Bronchial epithelial cell (primary cell): ENCODE results near the gene ITGB4. TPM values are rescaled to one million over a fixed set of nuclear protein-coding genes. Genes with fewer than 3 reads are reported as not detected.
A peak's percentile ranks its signal among the peaks of the same experiment; 100 is the strongest.

Experiments
- DNase-seq: peaks from one replicate; pipeline ENCODE4 v3.0.0-alpha.2; 2010; ENCODE audit warnings: low read depth
- FAIRE-seq: peaks from 2 replicates; lab custom pipeline; 2011; peaks lifted over from hg19 to GRCh38; lab: Jason Lieb, UNC
- H3K27me3 ChIP-seq: 2 replicates; pipeline ENCODE4 v1.5.1; 2011; ENCODE audit warnings: low read length; ENCODE audit not compliant: control insufficient read depth, insufficient read depth
- H3K36me3 ChIP-seq: 2 replicates; pipeline ENCODE4 v1.5.1; 2011; ENCODE audit warnings: low read length; ENCODE audit not compliant: control insufficient read depth, insufficient read depth
- H3K4me3 ChIP-seq: 2 replicates; pipeline ENCODE4 v1.5.1; 2011; ENCODE audit warnings: mild to moderate bottlenecking, low read depth, low read length, control low read depth
- total RNA-seq: library from RNA; depleted of rRNA; stranded (reverse); fragments of >200 nt; gene quantifications from 2 replicates; pipeline ENCODE4 v1.2.1, GENCODE V29; 2014
- TF ChIP-seq, protein P1 (sequence below): IDR thresholded peaks from 2 replicates; pipeline ENCODE4 v1.5.1; 2011; ENCODE audit warnings: mild to moderate bottlenecking, moderate library complexity, low read length, control low read depth, inconsistent platforms; ENCODE audit not compliant: insufficient read depth, severe bottlenecking

The ITGB4 gene
- total RNA-seq, 1 donor from 2014 or later, result 565 TPM

DNA sequence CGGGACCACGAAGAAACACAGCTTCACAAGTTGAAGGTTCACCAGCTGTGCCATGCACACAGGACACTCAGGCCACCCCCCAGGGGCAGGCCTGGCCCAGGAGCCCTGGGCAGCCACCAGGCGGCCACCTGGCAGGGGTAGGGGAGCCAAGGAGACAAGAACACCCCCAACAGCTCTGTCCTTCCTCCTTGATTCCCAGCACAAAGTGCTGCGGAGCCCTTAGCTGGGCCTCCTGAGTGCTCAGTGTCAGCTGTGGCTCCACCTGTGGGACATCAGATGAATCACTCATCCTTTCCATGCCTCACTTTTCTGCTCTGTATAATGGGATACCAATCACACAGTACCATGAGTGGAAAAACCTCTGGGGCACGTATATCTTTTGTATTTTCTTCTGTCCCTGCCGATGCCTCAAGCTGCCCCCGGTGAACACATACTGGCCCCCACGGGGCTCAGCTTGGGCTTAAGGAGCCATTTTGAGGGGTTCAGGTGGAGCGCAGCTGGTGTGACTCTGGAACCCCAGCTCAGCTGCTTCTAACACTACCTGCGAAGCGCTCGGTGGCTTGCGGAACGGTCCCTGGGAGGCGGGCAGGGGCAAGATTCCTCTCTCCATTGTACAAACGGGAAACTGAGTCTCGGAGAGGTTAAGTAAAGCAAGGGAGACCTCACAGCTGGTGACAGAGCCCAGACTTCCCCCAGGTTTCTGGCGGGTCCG lies 31.7 kb downstream of the ITGB4 start:
- Histone ChIP-seq H3K4me3 (no peak overlapping the region), H3K27me3 (no peaks in the 10 kb centered on the region), H3K36me3 (peaks cover 80% of the 10 kb centered on the region)
- FAIRE-seq (no peak), DNase-seq (no peak)
- TF ChIP-seq, protein P1, sequence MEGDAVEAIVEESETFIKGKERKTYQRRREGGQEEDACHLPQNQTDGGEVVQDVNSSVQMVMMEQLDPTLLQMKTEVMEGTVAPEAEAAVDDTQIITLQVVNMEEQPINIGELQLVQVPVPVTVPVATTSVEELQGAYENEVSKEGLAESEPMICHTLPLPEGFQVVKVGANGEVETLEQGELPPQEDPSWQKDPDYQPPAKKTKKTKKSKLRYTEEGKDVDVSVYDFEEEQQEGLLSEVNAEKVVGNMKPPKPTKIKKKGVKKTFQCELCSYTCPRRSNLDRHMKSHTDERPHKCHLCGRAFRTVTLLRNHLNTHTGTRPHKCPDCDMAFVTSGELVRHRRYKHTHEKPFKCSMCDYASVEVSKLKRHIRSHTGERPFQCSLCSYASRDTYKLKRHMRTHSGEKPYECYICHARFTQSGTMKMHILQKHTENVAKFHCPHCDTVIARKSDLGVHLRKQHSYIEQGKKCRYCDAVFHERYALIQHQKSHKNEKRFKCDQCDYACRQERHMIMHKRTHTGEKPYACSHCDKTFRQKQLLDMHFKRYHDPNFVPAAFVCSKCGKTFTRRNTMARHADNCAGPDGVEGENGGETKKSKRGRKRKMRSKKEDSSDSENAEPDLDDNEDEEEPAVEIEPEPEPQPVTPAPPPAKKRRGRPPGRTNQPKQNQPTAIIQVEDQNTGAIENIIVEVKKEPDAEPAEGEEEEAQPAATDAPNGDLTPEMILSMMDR, result no peak

GRCh38 chr17:75753514-75754377 lies 32.5 kb downstream of the ITGB4 start:
- H3K36me3 ChIP-seq, result peaks cover 78% of the 10 kb centered on the region
- FAIRE-seq, result no peak
- TF ChIP-seq, protein P1, result no peak
- H3K4me3 ChIP-seq, result no peak overlapping the region
- H3K27me3 ChIP-seq, result no peaks in the 10 kb centered on the region
- no peak for DNase-seq

- DNase-seq (no peak), FAIRE-seq (peak; percentile 52)
- Histone ChIP-seq H3K27me3 (no peaks in the 10 kb centered on the region), H3K36me3 (peaks cover 72% of the 10 kb centered on the region), H3K4me3 (no peak overlapping the region)
- TF ChIP-seq, protein P1, result no peak
These were observed 33.3 kb downstream of the ITGB4 start for GRCh38 chr17:75754378-75755204.

DNA sequence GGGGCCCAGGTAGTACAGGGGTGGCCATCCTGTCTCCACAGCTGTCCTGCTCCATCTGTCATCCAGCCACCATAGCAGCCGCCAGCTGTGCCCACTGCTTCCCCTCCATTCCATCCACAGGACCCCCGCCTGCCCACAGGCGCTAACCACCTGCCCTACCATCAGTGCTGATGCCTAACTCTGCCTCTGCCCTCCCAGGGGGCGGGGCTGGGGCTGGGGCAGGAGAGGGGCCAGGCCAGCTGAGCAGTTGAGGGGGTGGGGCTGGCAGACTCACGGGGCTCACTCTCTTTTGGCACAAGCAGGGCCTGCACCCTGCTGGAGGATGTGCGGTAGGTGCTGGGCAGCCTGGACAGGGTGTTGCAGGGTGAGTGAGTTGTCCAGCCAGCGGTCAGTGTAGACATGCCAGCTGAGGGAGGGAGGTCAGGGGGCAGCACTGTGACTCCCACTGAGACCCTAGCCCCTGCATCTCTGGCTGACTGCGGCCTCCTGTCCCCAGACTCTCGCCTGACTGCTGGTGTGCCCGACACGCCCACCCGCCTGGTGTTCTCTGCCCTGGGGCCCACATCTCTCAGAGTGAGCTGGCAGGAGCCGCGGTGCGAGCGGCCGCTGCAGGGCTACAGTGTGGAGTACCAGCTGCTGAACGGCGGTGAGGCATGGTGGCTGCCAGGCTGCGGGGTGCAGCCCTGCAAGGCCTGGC lies 34.1 kb downstream of the ITGB4 start:
- H3K4me3 ChIP-seq, result no peak overlapping the region
- no peaks in the 10 kb centered on the region for H3K27me3 ChIP-seq
- DNase-seq, result no peak
- peaks cover 67% of the 10 kb centered on the region for H3K36me3 ChIP-seq
- no peak for FAIRE-seq
- TF ChIP-seq, protein P1, result no peak

- DNase-seq, result no peak
- TF ChIP-seq, protein P1, result no peak
- peaks cover 61% of the 10 kb centered on the region for H3K36me3 ChIP-seq
- FAIRE-seq, result peak; percentile 86
- no peaks in the 10 kb centered on the region for H3K27me3 ChIP-seq
- no peak overlapping the region for H3K4me3 ChIP-seq
These were observed 34.7 kb downstream of the ITGB4 start for GRCh38 chr17:75755990-75756389.
